ENCODE data around the gene GAPDH. TPM values are rescaled to one million over a fixed set of nuclear protein-coding genes. Genes with fewer than 3 reads are reported as not detected.

GAPDH gene
- total and polyA plus RNA-seq, 2 experiments from 2014 or later, result 7,726 to 7,868 TPM

- H3K27ac ChIP-seq, result no peak overlapping the region
Observed at GRCh38 chr12:6526766-6527525, 7.4 kb upstream of the GAPDH start.

GRCh38 chr12:6527711-6528110, 6.6 kb upstream of the GAPDH start:
- Histone ChIP-seq H3K27me3 (replicated peaks; ENCODE audit: insufficient read depth) (no peaks in the 10 kb centered on the region), H3K9me3 (ENCODE audit: low read depth) (no peaks in the 10 kb centered on the region), H3K4me2 (ENCODE audit: unreplicated experiment) (no peak overlapping the region), H3K9me2 (ENCODE audit: insufficient read depth) (no peaks in the 10 kb centered on the region), H3K79me2 (ENCODE audit: insufficient read depth) (0 out of 2 replicates have a peak, but pooled peaks cover 7% of the 10 kb centered on the region), H3K9ac (no peak overlapping the region), H3K36me3 (ENCODE audit: low read depth) (peaks cover 17% of the 10 kb centered on the region; the same call in 1 of the 2 replicates), H3F3A (ENCODE audit: insufficient read depth) (peaks cover 14% of the 10 kb centered on the region; the same call in 1 of the 2 replicates), H3K4me3 (no peak overlapping the region), H4K20me1 (ENCODE audit: insufficient read depth) (no peaks in the 10 kb centered on the region), H3K27ac (no peak overlapping the region), H3K4me1 (ENCODE audit: insufficient read depth) (peaks cover 8% of the 10 kb centered on the region), H2AFZ (no peak overlapping the region)
- DNase-seq, result no peak
- TF ChIP-seq EZH2phosphoT487 (IDR thresholded peaks at IDR 0.05; ENCODE audit: insufficient read depth, low read depth) (no peak), EZH2 (IDR thresholded peaks at IDR 0.05; ENCODE audit: insufficient read depth, poor library complexity, severe bottlenecking) (no peak)
- WGBS, 2 experiments (ENCODE audit: low coverage in 1 of 2, low lambda C conversion rate in 2 of 2, missing lambda C conversion rate in 2 of 2), result 96 to 98% methylated on average over 4 of the region's 4 CpGs
- in situ Hi-C loops (cut with MboI), result no loop called here

More at GRCh38 chr12:6526766-6527525, 7.4 kb upstream of the GAPDH start:
- Histone ChIP-seq H3K9me3 (ENCODE audit: low read depth) (no peaks in the 10 kb centered on the region), H3K9ac (no peak overlapping the region), H3K4me2 (ENCODE audit: unreplicated experiment) (no peak overlapping the region), H3K4me3 (no peak overlapping the region), H4K20me1 (ENCODE audit: insufficient read depth) (no peaks in the 10 kb centered on the region), H2AFZ (no peak overlapping the region), H3K9me2 (ENCODE audit: insufficient read depth) (no peaks in the 10 kb centered on the region), H3K27me3 (replicated peaks; ENCODE audit: insufficient read depth) (no peaks in the 10 kb centered on the region), H3K36me3 (ENCODE audit: low read depth) (peaks cover 25% of the 10 kb centered on the region), H3F3A (ENCODE audit: insufficient read depth) (peaks cover 11% of the 10 kb centered on the region; the same call in 1 of the 2 replicates), H3K4me1 (ENCODE audit: insufficient read depth) (peaks cover 3% of the 10 kb centered on the region), H3K79me2 (ENCODE audit: insufficient read depth) (0 out of 2 replicates have a peak, but pooled peaks cover 7% of the 10 kb centered on the region)
- in situ Hi-C loops (cut with MboI), result no loop called here
- WGBS, 2 experiments (ENCODE audit: low coverage in 1 of 2, low lambda C conversion rate in 2 of 2, missing lambda C conversion rate in 2 of 2), result 95 to 96% methylated on average over 19 of the region's 19 CpGs
- no peak for TF ChIP-seq EZH2phosphoT487 (IDR thresholded peaks at IDR 0.05; ENCODE audit: insufficient read depth, low read depth)
- TF ChIP-seq EZH2 (IDR thresholded peaks at IDR 0.05; ENCODE audit: insufficient read depth, poor library complexity, severe bottlenecking), result no peak
- no peak for DNase-seq

GRCh38 chr12:6528539-6529235, 5.6 kb upstream of the GAPDH start:
- Histone ChIP-seq H3K79me2 (ENCODE audit: insufficient read depth) (peaks cover 7% of the 10 kb centered on the region; the same call in 1 of the 2 replicates), H3F3A (ENCODE audit: insufficient read depth) (peaks cover 21% of the 10 kb centered on the region; the same call in 1 of the 2 replicates), H3K27me3 (replicated peaks; ENCODE audit: insufficient read depth) (no peaks in the 10 kb centered on the region), H2AFZ (no peak overlapping the region), H3K4me2 (ENCODE audit: unreplicated experiment) (no peak overlapping the region), H3K9me3 (ENCODE audit: low read depth) (no peaks in the 10 kb centered on the region), H3K9ac (no peak overlapping the region), H3K9me2 (ENCODE audit: insufficient read depth) (no peaks in the 10 kb centered on the region), H3K36me3 (ENCODE audit: low read depth) (peaks cover 13% of the 10 kb centered on the region; the same call in 1 of the 2 replicates), H3K4me3 (no peak overlapping the region), H3K27ac (no peak overlapping the region), H4K20me1 (ENCODE audit: insufficient read depth) (no peaks in the 10 kb centered on the region), H3K4me1 (ENCODE audit: insufficient read depth) (peaks cover 11% of the 10 kb centered on the region)
- no peak for TF ChIP-seq EZH2phosphoT487 (IDR thresholded peaks at IDR 0.05; ENCODE audit: insufficient read depth, low read depth)
- no peak for TF ChIP-seq EZH2 (IDR thresholded peaks at IDR 0.05; ENCODE audit: insufficient read depth, poor library complexity, severe bottlenecking)
- DNase-seq, result no peak
- 88 to 91% methylated on average over 17 of the region's 17 CpGs for WGBS, 2 experiments (ENCODE audit: low coverage in 1 of 2, low lambda C conversion rate in 2 of 2, missing lambda C conversion rate in 2 of 2)
- in situ Hi-C loops (cut with MboI), result no loop called here

- no peaks in the 10 kb centered on the region for H3K9me2 ChIP-seq (ENCODE audit: insufficient read depth)
- peaks cover 7% of the 10 kb centered on the region; the same call in 1 of the 2 replicates for H3K36me3 ChIP-seq (ENCODE audit: low read depth)
- H3K4me2 ChIP-seq (ENCODE audit: unreplicated experiment), result no peak overlapping the region
- no peak for DNase-seq
- peaks cover 21% of the 10 kb centered on the region; the same call in 1 of the 2 replicates for H3F3A ChIP-seq (ENCODE audit: insufficient read depth)
- H4K20me1 ChIP-seq (ENCODE audit: insufficient read depth), result no peaks in the 10 kb centered on the region
- peaks cover 11% of the 10 kb centered on the region for H3K4me1 ChIP-seq (ENCODE audit: insufficient read depth)
- H2AFZ ChIP-seq, result no peak overlapping the region
- in situ Hi-C loops (cut with MboI), result no loop called here
- WGBS, 2 experiments (ENCODE audit: low coverage in 1 of 2, low lambda C conversion rate in 2 of 2, missing lambda C conversion rate in 2 of 2), result 83 to 87% methylated on average over 8 to 9 of the region's 9 CpGs
- no peak overlapping the region for H3K27ac ChIP-seq
- no peak overlapping the region for H3K9ac ChIP-seq
- H3K27me3 ChIP-seq (replicated peaks; ENCODE audit: insufficient read depth), result no peaks in the 10 kb centered on the region
- H3K4me3 ChIP-seq, result no peak overlapping the region
- no peak for TF ChIP-seq EZH2phosphoT487 (IDR thresholded peaks at IDR 0.05; ENCODE audit: insufficient read depth, low read depth)
- TF ChIP-seq EZH2 (IDR thresholded peaks at IDR 0.05; ENCODE audit: insufficient read depth, poor library complexity, severe bottlenecking), result no peak
- no peaks in the 10 kb centered on the region for H3K9me3 ChIP-seq (ENCODE audit: low read depth)
- peaks cover 7% of the 10 kb centered on the region for H3K79me2 ChIP-seq (ENCODE audit: insufficient read depth)
Observed at GRCh38 chr12:6529291-6529737, 5.0 kb upstream of the GAPDH start.
